Right lobe of liver (tissue), 4 donors: Measurements from ENCODE around the gene CLDN3.

Experiments used
- POLR2A ChIP-seq: fragments of 450-650 bp; IDR thresholded peaks from one replicate; pipeline ENCODE4 v1.6.1; 2017; ENCODE audit warnings: antibody characterized with exemption, mild to moderate bottlenecking
- TF ChIP-seq, protein P1 (sequence below), 4 donors: fragments of 200-600 bp in 3 of 4; fragments of 450-650 bp in 1 of 4; IDR thresholded peaks; one replicate each; pipeline versions ENCODE4 v1.5.1 to v1.8.0; 2016 to 2022; ENCODE audit warnings: antibody characterized with exemption in 4 of 4, mild to moderate bottlenecking in 2 of 4
- donor health status: DM: no; HTN: no; CAD: no.
- donor health status: DM: no; HTN: no; CAD: no.
- donor health status: DM: no; HTN: yes; CAD: no.

DNA sequence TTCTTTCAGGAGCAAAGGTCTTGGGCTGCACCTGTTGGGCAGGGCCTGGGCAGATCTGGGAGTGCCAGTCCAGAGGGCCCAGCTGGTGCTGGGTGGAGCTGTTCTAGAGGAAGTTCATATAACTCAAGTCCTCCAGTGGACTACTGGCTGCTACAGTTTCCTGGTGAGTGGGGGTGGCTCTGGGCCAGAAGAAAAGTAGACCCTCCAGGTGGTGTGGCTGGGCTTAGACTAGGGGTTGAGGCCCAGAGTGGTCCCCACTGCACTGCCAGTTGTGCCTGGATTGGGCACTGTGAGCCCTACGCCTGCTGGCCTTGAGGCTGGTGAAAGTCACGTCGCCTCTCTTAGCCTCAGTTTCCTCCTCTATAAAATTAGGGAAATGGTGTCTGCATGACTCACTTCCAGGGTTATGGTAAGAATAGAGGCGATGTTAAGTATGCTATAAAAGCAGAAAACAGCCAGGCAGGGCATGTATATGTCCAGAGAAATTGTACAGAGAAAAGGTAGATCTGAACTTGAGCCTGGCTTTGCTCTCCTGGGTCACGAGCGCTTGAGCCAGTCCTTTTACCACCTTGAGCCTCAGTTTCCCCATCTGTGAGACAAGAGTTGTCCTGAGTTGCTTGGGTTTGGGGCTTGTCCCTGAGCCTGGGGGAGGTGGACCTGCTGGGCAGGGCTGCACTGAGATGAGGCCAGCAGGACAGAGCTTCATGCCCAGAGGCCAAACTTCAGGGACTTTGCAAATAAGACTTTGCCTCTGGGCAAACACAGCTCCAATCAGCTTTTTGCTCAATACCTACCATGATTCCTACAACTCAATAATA, 3.8 kb upstream of the CLDN3 start:
- TF ChIP-seq POLR2A: no peak
- TF ChIP-seq, protein P1, sequence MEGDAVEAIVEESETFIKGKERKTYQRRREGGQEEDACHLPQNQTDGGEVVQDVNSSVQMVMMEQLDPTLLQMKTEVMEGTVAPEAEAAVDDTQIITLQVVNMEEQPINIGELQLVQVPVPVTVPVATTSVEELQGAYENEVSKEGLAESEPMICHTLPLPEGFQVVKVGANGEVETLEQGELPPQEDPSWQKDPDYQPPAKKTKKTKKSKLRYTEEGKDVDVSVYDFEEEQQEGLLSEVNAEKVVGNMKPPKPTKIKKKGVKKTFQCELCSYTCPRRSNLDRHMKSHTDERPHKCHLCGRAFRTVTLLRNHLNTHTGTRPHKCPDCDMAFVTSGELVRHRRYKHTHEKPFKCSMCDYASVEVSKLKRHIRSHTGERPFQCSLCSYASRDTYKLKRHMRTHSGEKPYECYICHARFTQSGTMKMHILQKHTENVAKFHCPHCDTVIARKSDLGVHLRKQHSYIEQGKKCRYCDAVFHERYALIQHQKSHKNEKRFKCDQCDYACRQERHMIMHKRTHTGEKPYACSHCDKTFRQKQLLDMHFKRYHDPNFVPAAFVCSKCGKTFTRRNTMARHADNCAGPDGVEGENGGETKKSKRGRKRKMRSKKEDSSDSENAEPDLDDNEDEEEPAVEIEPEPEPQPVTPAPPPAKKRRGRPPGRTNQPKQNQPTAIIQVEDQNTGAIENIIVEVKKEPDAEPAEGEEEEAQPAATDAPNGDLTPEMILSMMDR (IDR thresholded peaks at IDR 0.05): no peak
